ENCODE results near the gene CMTM7. TPM values are rescaled to one million over a fixed set of nuclear protein-coding genes. Genes with fewer than 3 reads are reported as not detected.

CMTM7 gene
- total and polyA plus RNA-seq, 2 of the 8 experiments (the other 6 are each of a cell fraction or from before 2014, with no cell fraction given): 33.3 to 65.8 TPM

- TF ChIP-seq CHD7 (IDR thresholded peaks at IDR 0.05; ENCODE audit: insufficient replicate concordance, low read length): no peak
- TF ChIP-seq EP300 (IDR thresholded peaks at IDR 0.05; ENCODE audit: borderline replicate concordance in 1 of 2, low read depth in 2 of 2, low read length in 2 of 2): no peak
- no peak for TF ChIP-seq RBBP5 (IDR thresholded peaks at IDR 0.05; ENCODE audit: borderline replicate concordance, low read depth, low read length)
- TF ChIP-seq TCF12 (IDR thresholded peaks at IDR 0.05; ENCODE audit: low read depth, low read length): no peak
- no peak for TF ChIP-seq USF2 (IDR thresholded peaks at IDR 0.05; ENCODE audit: low read length)
- TF ChIP-seq JUND (IDR thresholded peaks at IDR 0.05; ENCODE audit: low read length): no peak
- no peak for TF ChIP-seq SP1 (IDR thresholded peaks at IDR 0.05; ENCODE audit: low read depth, low read length)
Observed at GRCh38 chr3:32424581-32425250, 33.1 kb downstream of the CMTM7 start (continued).
